Large intestine (tissue), 3 donors: Measurements from ENCODE around the gene AK5. TPM values are rescaled to one million over a fixed set of nuclear protein-coding genes. Genes with fewer than 3 reads are reported as not detected.
"Not testable (repeated sequence)": the region's sequence is repeated elsewhere in the genome, so short reads cannot be mapped to it uniquely, and the experiment has no call there.

ENCODE experiments used
- DNase-seq, 2 donors: peaks; one replicate each; pipeline versions ENCODE4 v3.0.0 to v3.0.0-alpha.2; 2013
- H3K27ac ChIP-seq: one replicate; pipeline ENCODE4 v1.5.1; 2013; ENCODE audit warnings: low read length
- H3K27me3 ChIP-seq: 2 replicates; pipeline ENCODE4 v1.6.1; 2013; ENCODE audit warnings: low read length; ENCODE audit not compliant: control insufficient read depth, insufficient read depth
- H3K36me3 ChIP-seq: 2 replicates; pipeline ENCODE4 v1.6.1; 2013; ENCODE audit warnings: low read length; ENCODE audit not compliant: control insufficient read depth, insufficient read depth
- H3K4me1 ChIP-seq: one replicate; pipeline ENCODE4 v1.6.1; 2013; ENCODE audit warnings: low read length; ENCODE audit not compliant: control insufficient read depth, insufficient read depth
- H3K4me3 ChIP-seq: one replicate; pipeline ENCODE4 v1.5.1; 2013; ENCODE audit warnings: low read length
- H3K9me3 ChIP-seq: one replicate; pipeline ENCODE4 v1.6.1; 2013; ENCODE audit warnings: mild to moderate bottlenecking, low read depth, low read length, moderate library complexity; ENCODE audit not compliant: control insufficient read depth
- WGBS: methylation state at CpG from one replicate; pipeline ENCODE4 v1.1.5; 2013; ENCODE audit warnings: low lambda C conversion rate; ENCODE audit not compliant: insufficient coverage; 5-methylcytosine and 5-hydroxymethylcytosine counted together
- polyA plus RNA-seq: library from polyadenylated mRNA; unstranded; fragments of 120-200 nt; gene quantifications from one replicate; pipeline ENCODE4 v1.2.1, GENCODE V29; 2013

Gene AK5
- polyA plus RNA-seq, 1 donor: 4.2 TPM

DNA sequence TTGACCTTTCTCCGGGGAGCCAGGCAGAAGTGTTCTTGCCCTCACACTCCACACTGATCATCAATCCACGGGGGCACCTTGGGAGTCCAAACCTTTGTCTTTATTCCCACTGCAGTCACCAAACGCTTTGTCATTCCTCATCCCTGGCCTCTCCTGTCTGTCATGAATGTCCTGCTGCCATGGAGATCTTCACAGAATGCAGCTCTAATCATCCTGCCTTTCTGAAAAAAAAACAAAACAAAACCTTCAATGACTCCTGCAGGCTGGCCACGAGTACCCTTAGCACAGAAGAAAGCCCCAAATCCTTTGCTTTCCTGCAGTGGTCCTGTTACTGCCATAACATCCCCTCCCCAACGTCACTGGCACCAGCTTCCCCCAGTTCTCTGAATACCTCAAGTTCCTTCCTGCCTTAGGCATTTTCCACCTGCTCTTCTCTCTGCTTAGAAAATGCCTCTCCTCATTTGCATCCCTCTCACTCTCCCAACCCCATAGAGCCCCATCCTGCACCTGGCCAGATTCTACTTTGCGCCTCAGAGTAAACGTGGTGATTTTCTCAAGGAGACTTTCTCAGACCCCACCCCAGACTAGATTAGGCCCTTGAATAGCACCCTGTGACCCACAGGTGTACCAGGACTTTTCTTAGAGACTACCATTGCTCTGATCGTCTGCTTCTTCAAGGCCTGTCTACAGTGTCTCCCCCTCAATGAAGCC, 131.2 kb downstream of the AK5 start:
- WGBS: 37% methylated on average over 3 of the region's 8 CpGs
- H3K9me3 ChIP-seq: no peaks in the 10 kb centered on the region
- H3K27me3 ChIP-seq: no peaks in the 10 kb centered on the region
- DNase-seq: no peak
- no peak overlapping the region for H3K27ac ChIP-seq
- no peaks in the 10 kb centered on the region for H3K4me1 ChIP-seq
- H3K4me3 ChIP-seq: no peak overlapping the region
- no peaks in the 10 kb centered on the region for H3K36me3 ChIP-seq

DNA sequence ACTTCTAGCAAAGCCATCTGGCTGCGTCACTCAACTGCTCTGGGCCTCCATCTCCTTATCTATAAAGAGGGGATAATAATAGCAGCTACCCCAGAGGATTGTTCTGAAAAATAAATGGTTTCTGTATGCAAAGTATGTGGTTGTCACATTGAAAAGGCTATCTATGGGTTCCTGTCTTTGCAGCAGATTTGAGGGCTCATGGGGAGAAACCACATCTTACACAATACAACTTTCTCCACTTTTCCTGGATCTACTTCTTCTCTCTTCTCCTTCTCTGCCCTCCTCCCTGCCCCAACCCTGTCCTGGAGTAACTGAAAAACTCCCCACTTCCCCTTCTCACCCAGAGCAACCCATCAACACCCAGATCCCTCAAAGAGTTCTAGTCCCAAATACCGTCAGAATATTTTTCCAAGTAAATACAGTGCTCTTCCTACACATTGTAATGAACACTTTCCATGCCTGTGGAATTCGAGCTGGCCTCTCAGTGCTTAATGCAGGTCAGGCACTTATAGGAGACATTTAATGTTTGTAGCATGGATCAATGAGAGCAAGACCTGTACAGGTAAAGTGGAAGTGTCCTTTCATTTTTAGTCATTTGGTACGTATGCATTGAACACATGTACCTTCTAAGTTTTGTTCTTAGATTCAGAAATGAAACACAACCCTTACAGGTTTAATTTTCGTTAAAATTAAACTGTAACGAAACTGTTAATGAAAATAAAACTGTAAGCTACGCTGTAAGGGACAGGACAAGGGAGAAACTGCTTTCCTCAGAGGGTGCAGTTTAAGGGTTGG, 131.9 kb downstream of the AK5 start:
- H3K27ac ChIP-seq: no peak overlapping the region
- no peaks in the 10 kb centered on the region for H3K36me3 ChIP-seq
- H3K4me3 ChIP-seq: no peak overlapping the region
- no peak for DNase-seq
- WGBS: 89% methylated on average over 5 of the region's 7 CpGs
- H3K4me1 ChIP-seq: no peaks in the 10 kb centered on the region
- H3K27me3 ChIP-seq: no peaks in the 10 kb centered on the region
- H3K9me3 ChIP-seq: no peaks in the 10 kb centered on the region

- H3K4me3 ChIP-seq: no peak overlapping the region
- no peak for DNase-seq
- H3K27ac ChIP-seq: no peak overlapping the region
- no peaks in the 10 kb centered on the region for H3K4me1 ChIP-seq
- H3K9me3 ChIP-seq: no peaks in the 10 kb centered on the region
- no peaks in the 10 kb centered on the region for H3K27me3 ChIP-seq
- no peaks in the 10 kb centered on the region for H3K36me3 ChIP-seq
- 90% methylated on average over 2 of the region's 4 CpGs for WGBS
Measured at GRCh38 chr1:77415579-77415978, 133.8 kb downstream of the AK5 start.

- Histone ChIP-seq H3K4me1 (no peaks in the 10 kb centered on the region), H3K27ac (no peak overlapping the region), H3K4me3 (no peak overlapping the region), H3K9me3 (no peaks in the 10 kb centered on the region), H3K36me3 (no peaks in the 10 kb centered on the region), H3K27me3 (no peaks in the 10 kb centered on the region)
- DNase-seq: peak in 1 of 2 donors; percentile 9
- 82% methylated on average over 2 of the region's 5 CpGs for WGBS
Measured at GRCh38 chr1:77416692-77417450, 135.1 kb downstream of the AK5 start.

DNA sequence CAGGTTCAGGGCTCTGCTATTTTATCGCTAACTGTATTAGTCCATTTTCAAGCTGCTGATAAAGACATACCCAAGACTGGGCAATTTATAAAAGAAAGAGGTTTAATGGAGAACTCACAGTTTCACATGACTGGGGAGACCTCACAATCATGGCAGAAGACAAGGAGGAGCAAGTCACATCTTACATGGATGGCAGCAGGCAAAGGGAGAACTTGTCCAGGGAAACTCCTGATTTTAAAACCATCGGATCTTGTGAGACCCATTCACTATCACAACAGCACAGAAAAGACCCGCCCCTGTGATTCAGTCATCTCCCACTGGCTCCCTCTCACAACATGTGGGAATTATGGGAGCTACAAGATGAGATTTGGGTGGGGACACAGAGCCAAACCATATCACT, 136.2 kb downstream of the AK5 start:
- WGBS: no CpG with 5 or more reads among the region's 3 CpGs
- H3K27me3 ChIP-seq, DNase-seq: not testable (repeated sequence)

GRCh38 chr1:77421504-77422233, 139.8 kb downstream of the AK5 start:
- H3K9me3 ChIP-seq: no peaks in the 10 kb centered on the region
- H3K27me3 ChIP-seq: no peaks in the 10 kb centered on the region
- H3K27ac ChIP-seq: no peak overlapping the region
- no peaks in the 10 kb centered on the region for H3K4me1 ChIP-seq
- no peak overlapping the region for H3K4me3 ChIP-seq
- WGBS: 90% methylated on average over 1 of the region's 3 CpGs
- no peaks in the 10 kb centered on the region for H3K36me3 ChIP-seq
- DNase-seq: no peak

More for the DNA sequence above, 136.2 kb downstream of the AK5 start:
- H3K9me3 ChIP-seq, H3K36me3 ChIP-seq, H3K27ac ChIP-seq, H3K4me1 ChIP-seq, H3K4me3 ChIP-seq: not testable (repeated sequence)

GRCh38 chr1:77424236-77424635, 142.4 kb downstream of the AK5 start:
- Histone ChIP-seq H3K4me3 (no peak overlapping the region), H3K4me1 (no peaks in the 10 kb centered on the region), H3K27me3 (no peaks in the 10 kb centered on the region), H3K27ac (no peak overlapping the region), H3K36me3 (no peaks in the 10 kb centered on the region), H3K9me3 (no peaks in the 10 kb centered on the region)
- no peak for DNase-seq

- H3K27ac ChIP-seq: no peak overlapping the region
- no peaks in the 10 kb centered on the region for H3K27me3 ChIP-seq
- DNase-seq: no peak
- H3K4me3 ChIP-seq: no peak overlapping the region
- H3K4me1 ChIP-seq: no peaks in the 10 kb centered on the region
- 100% methylated on average over 1 of the region's 1 CpG for WGBS
- H3K36me3 ChIP-seq: no peaks in the 10 kb centered on the region
- no peaks in the 10 kb centered on the region for H3K9me3 ChIP-seq
Measured at GRCh38 chr1:77428068-77428467, 146.2 kb downstream of the AK5 start.

- Histone ChIP-seq H3K36me3 (no peaks in the 10 kb centered on the region), H3K27ac (no peak overlapping the region), H3K9me3 (no peaks in the 10 kb centered on the region), H3K4me3 (no peak overlapping the region), H3K4me1 (no peaks in the 10 kb centered on the region), H3K27me3 (no peaks in the 10 kb centered on the region)
- WGBS: 83% methylated on average over 2 of the region's 4 CpGs
- no peak for DNase-seq
Measured at GRCh38 chr1:77430966-77431690, 149.3 kb downstream of the AK5 start.
